Adipose tissue (tissue), 3 donors: ENCODE measurements around the gene TTC8. TPM values are rescaled to one million over a fixed set of nuclear protein-coding genes. Genes with fewer than 3 reads are reported as not detected.

Experiments
- H3K27ac ChIP-seq: one replicate; pipeline ENCODE4 v1.5.1; 2013; ENCODE audit warnings: low read depth, low read length
- WGBS, 3 donors: extraction: QIAGEN DNeasy Blood & Tissue Kit; methylation state at CpG; one replicate each; pipeline ENCODE4 v1.1.7; 2013; 5-methylcytosine and 5-hydroxymethylcytosine counted together
- polyA plus RNA-seq, 3 donors: library from polyadenylated mRNA; stranded (reverse); fragments of 200-250 nt; gene quantifications; one replicate each; pipeline ENCODE4 v1.2.3, GENCODE V29; 2013
- donor health status: healthy with polysubstance abuse.
- donor health status: Bipolar disorder and iron deficiency.
- donor health status: healthy.

The TTC8 gene
- polyA plus RNA-seq, 3 donors = 6.2 to 12.1 (median 8.3) TPM

DNA sequence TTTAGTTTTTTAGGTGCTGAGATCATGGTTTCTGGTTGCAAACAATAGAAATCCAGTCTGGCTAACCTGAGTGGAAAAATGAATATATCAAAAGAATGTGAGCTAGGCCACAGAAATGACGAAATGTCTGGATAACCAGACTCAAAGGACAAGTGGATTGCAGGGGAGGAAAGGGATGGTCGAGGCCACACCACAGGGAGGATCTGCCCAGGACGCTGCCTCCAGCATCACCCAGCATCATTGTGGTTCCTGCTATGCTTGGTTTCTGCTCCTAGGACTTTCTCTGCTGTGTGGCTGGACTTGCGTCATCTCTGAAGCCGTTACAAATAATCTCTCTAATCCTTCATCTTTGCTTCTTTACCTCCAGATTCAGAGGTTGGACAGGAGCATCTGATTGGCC is 80.4 kb downstream of the TTC8 start:
- 71 to 80% (median 78%) methylated on average over 5 of the region's 5 CpGs for WGBS, 3 donors
- no peak overlapping the region for H3K27ac ChIP-seq

DNA sequence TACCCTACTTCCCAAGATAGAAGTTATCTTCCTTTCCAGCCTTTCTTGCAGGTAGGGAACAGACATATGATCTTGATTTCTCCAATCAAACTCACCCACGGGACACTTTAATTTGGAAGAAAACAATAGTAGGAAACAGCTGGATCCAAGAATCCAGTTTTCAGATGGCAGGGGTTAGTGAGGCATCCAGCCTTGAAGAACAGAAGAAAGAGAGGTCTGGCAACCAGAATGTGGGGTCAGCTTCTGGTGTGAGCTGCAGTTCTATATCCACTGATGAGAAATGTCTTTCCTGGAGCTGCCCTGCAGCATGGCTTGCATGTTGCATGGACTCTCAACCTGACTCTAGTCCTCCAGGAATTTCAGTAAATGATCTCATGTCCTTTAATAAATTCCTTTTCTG is 83.8 kb downstream of the TTC8 start:
- 52 to 83% (median 73%) methylated on average over 1 of the region's 1 CpG for WGBS, 3 donors
- H3K27ac ChIP-seq = no peak overlapping the region

DNA sequence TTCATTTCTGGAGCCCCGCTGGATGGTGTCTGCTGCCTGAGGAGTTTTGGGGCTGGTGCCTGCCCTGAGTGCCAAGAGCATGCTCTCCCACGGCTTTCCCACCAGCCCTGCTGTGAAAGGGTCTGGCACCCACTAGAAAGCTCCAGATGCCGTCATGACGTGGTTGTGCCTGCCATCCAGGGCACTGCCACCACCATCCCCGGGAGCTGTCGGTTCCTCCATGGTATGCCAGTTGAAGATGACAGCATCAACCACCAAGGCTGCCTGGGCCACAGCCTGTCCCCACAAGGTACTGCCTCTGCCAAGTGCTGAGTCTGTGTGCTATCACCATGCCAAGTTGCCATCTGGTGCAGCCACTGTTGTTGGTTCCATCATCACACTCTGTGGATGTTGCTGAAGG is 85.9 kb downstream of the TTC8 start:
- H3K27ac ChIP-seq = no peak overlapping the region
- 86 to 91% (median 88%) methylated on average over 4 to 6 of the region's 6 CpGs for WGBS, 3 donors

DNA sequence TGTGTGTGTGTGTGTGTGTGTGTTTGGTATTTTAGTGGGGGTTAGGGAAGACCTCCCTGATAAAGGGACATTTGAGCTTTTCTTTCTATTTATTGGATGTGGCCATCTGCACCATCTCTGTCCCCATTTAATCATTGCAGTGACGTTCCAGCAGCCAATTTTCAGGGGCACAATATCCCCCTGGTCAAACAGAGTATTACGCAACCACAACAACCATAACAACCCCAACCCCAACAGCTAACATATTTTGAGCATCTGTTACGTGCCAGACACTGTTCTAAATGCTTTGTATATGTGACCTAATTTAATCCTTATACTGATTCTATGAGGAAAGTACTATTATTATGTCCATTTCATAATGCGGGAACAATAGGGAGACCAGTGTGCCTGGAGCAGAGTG is 87.4 kb downstream of the TTC8 start:
- no peak overlapping the region for H3K27ac ChIP-seq
- WGBS, 3 donors = 75 to 89% (median 86%) methylated on average over 4 of the region's 4 CpGs

DNA sequence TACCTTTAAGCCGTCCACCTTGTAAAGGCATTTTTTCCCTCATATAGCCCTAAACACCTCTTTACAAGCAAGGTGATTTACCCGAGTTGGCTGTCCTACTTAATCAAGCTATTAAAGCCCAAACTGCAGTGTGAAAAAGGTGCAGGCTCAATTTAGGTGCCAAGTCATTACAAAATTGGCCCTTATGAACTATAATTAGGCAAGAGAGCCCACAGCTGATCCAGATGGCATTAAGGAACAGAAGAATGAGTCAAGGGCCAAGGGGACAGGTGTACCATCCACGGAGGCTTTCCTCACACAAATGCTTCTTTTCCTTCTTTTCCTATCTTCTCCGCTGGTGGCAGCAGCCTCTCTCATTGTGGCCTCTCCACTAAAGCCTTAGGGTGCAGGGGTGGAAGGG is 90.5 kb downstream of the TTC8 start:
- 73 to 78% (median 77%) methylated on average over 4 of the region's 4 CpGs for WGBS, 3 donors
- no peak overlapping the region for H3K27ac ChIP-seq

DNA sequence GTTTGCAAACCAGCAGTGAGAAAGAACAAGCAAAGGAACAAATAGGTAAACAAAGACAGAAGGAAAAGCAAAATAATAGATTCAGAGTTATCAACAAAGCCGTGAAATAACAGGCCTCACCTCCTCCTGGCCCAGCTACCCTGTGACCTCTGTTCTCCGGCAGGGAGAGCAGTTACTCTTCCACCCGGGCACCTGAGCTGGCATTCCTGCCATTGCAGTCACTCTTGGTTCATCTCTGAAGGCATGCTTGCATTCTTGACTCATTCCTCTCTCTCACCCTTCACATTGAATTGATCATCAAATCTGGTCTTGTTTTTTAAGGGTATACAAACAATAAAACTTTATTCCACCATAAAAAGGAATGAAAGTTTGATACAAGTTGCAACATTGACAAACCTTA is 95.1 kb downstream of the TTC8 start:
- no peak overlapping the region for H3K27ac ChIP-seq
- 64 to 83% (median 75%) methylated on average over 3 of the region's 3 CpGs for WGBS, 3 donors

Other genes starting within 250 kb of the TTC8 start
- under 1 TPM; 0.11 to 0.94 (median 0.21) TPM for gene EML5, start 31.7 kb upstream of the TTC8 start, polyA plus RNA-seq